GM13977 (cell line): ENCODE measurements around the gene PRTFDC1.
"Not testable (repeated sequence)": the region's sequence is repeated elsewhere in the genome, so short reads cannot be mapped to it uniquely, and the experiment has no call there.

Experiments
- DNase-seq: peaks from one replicate; pipeline ENCODE4 v3.0.0; 2012; ENCODE audit warnings: low spot score
- CTCF ChIP-seq: IDR thresholded peaks from 2 replicates; pipeline ENCODE4 v1.5.1; 2012; ENCODE audit warnings: mild to moderate bottlenecking, control low read depth; ENCODE audit not compliant: insufficient read depth; ENCODE audit errors: extremely low read depth, missing control alignments
- in situ Hi-C: fragments of 300-500 bp; cut with MboI; formaldehyde crosslinking; loops from one replicate; pipeline ENCODE4 v1.12.0; 2022; ENCODE audit warnings: low sequenced_read_pairs, low pct_unique_long_range_greater_than_20kb, mixed read lengths, inconsistent platforms; ENCODE audit not compliant: unreplicated experiment

PRTFDC1 gene

GRCh38 chr10:24958721-24959381, 6.4 kb upstream of the PRTFDC1 start:
- no peak for DNase-seq
- TF ChIP-seq CTCF: no peak
- in situ Hi-C loops: no loop called here

GRCh38 chr10:24958091-24958720, 5.8 kb upstream of the PRTFDC1 start:
- in situ Hi-C loops: no loop called here
- no peak for TF ChIP-seq CTCF
- DNase-seq: no peak

- DNase-seq, in situ Hi-C loops: not testable (repeated sequence)
Measured at GRCh38 chr10:24957624-24958051, 5.2 kb upstream of the PRTFDC1 start.

- in situ Hi-C loops: no loop called here
- no peak for TF ChIP-seq CTCF
- DNase-seq: no peak
Measured at GRCh38 chr10:24953675-24954074, 1.3 kb upstream of the PRTFDC1 start.

- in situ Hi-C loops: no loop called here
- DNase-seq: peak; percentile 77
- TF ChIP-seq CTCF: peak; percentile 68
Measured at GRCh38 chr10:24952707-24953645, 570 bp upstream of the PRTFDC1 start.

GRCh38 chr10:24951201-24952142, 934 bp downstream of the PRTFDC1 start:
- TF ChIP-seq CTCF: no peak
- DNase-seq: peak; percentile 22
- in situ Hi-C loops: no loop called here
